GM18499 (cell line): ENCODE data around the gene PPP2R5E.

Experiments used
- ATAC-seq: cut with Tn5 transposase; IDR thresholded peaks from one replicate; pipeline ENCODE4 v1.9.1; 2021; ENCODE audit warnings: moderate number of reproducible peaks; ENCODE audit not compliant: insufficient read depth, unreplicated experiment

Gene PPP2R5E

GRCh38 chr14:63474844-63475243, 68.3 kb downstream of the PPP2R5E start:
- no peak for ATAC-seq

GRCh38 chr14:63474111-63474510, 69.1 kb downstream of the PPP2R5E start:
- ATAC-seq, result no peak

GRCh38 chr14:63472986-63473788, 70.0 kb downstream of the PPP2R5E start:
- no peak for ATAC-seq

- peak; percentile 88 for ATAC-seq
Observed at GRCh38 chr14:63470962-63471793, 72.0 kb downstream of the PPP2R5E start.

DNA sequence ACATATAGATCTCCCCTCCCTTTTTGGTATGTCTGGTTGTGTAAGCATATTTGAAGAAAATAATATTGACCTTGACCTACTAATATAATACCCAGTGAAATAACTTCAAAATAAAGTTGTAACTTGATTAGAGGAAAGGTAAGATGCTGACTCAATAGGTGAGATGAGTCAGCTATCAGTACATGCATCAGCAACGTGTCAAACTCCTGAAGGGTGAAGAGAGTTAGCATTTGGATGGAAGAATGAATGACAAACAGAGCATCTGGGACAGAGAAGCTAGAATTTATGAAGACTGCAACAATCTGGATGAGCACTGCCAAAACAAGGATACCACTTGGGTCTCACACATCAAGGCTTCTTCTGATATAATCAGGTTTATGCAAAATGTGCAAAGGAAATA, 74.9 kb downstream of the PPP2R5E start:
- ATAC-seq, result no peak

- ATAC-seq, result no peak
Observed at GRCh38 chr14:63467440-63468072, 75.6 kb downstream of the PPP2R5E start.

GRCh38 chr14:63465347-63465746, 77.8 kb downstream of the PPP2R5E start:
- no peak for ATAC-seq

DNA sequence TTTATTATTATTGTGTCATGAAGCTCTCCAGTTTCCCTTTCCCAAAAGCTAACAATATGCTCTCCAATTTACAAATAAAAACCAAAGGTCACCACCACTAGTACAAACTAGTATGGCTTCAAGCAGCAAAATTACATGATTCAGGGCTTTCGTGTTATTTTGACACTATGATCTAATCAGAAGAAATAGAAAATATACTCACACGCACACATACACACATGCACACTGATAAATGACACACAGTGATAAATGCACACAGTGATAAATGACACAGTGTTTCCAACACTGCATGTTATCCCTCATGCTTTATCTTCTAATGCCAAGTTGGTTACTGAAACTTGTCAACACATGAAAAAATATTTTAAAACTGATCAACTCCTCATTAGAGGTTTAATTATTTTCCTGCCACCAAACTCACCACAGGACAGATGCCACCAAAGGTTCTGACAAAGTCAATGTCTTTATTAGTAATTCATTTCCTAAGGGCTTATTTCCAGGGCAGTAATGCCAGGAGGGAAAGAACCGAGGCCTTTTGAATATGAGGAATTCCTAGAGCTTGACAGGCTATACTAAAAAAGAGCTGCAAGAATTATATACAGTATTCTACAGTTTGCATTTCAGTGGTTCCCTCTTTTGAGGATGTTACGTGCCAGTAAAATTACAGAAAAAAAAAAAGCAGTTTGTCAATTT, 82.4 kb downstream of the PPP2R5E start:
- no peak for ATAC-seq

DNA sequence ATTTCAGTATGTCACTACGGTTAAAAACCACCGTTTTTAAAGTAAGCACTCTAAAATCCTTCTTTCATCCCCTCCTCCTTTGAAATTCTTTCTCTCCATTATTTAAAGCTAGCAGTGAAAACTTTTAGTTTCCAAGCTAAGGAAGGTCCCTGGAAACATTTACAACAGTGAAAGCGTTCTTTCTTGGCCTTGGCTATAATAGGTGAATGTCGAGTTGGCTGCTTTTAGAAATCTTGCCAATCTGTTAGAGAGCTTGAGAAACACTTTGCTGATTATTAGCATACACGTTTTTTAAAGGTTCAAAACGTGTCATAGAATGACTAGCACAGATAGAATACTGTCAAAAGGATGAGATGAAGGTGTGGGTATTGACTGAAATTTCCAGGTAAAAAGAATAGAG, 83.4 kb downstream of the PPP2R5E start:
- ATAC-seq, result no peak

DNA sequence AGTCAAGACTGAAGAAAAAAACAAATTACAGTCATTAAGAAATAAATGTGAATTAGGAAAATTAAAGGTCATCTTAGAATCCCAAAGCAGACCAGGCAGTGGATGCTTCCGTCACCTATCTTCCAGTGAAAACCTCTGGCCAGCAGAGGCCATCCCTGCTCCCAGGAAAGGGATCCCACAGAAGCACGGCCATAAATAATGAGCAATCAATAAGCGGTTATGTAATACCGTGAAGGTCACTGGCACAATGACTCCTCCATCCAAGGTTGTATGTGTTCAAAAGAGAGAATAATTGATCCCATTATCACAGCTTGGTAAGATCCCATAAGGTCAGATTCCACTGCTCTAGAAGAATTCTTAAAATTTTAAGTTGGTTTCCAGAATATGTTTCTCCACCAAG, 85.7 kb downstream of the PPP2R5E start:
- ATAC-seq, result no peak

DNA sequence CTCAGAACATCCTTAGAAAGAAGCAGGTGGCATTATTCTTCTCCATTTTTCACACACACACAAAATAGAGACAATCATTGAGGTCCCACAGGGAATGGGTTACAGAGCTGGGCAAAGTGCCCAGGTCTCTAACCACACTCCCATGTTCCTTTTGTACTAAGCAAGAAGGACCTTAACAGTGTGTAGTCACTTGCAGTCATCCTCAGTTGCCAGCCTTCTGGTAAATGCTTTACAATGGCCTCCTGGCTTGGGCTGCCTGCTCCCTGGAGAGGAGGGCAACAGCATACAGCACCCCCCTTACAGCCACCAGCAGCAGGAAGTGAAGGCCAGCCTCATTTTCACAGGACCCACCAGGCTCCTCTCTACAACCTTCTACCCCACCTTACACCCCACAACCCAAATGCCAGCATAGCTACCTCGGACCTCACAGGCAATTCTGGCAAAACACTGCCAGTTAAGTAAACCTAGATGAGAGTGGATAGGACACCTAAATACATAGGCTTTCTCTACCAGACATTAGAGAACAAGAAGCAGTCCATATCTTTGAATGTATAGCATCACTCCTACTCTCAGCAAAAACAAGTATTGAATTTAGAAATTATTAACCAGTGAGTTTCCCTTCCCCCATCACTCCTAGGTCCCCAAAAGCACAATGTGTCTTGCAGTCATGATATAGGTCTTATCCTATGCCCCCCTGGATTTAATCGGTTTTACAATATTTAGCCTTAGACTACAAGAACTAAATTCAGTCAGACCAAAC, 88.1 kb downstream of the PPP2R5E start:
- no peak for ATAC-seq

DNA sequence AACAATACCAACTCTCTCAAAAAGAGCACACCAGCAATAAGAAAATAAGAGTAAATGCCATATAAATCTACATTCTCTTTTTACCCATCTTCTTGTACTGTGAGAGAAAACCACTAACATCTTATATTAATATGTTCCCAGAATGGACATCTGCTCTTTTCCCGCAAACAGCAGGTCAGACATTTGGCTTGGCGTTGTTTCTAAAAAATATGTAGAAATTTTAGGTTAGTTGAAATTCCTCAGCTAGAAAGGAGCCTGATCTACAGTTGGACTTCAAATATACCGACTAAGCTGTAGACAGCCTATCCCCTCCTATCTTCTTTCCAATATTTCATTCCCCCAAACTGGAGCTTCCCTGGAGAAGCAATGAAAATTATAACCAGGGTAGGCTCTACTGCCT, 88.7 kb downstream of the PPP2R5E start:
- ATAC-seq, result no peak

GRCh38 chr14:63453443-63453936, 89.7 kb downstream of the PPP2R5E start:
- no peak for ATAC-seq

DNA sequence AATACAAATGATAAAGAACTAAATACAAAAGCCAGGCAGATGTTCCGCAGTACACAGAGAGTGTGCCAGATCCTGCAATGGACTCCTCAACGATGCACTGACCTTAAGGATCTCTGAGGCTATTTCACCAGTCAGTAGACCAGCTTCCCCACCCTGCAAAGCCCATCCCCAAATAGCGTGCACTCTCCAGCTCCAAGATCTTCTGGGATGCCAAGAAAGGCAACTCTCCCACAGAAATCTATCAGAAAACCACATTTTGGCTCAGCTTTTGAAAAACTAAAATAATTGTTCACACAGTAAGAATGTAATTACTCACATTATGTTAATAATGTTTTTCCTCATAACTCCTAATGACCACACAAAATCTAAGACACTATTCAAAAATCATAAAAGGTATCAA, 90.4 kb downstream of the PPP2R5E start:
- no peak for ATAC-seq

DNA sequence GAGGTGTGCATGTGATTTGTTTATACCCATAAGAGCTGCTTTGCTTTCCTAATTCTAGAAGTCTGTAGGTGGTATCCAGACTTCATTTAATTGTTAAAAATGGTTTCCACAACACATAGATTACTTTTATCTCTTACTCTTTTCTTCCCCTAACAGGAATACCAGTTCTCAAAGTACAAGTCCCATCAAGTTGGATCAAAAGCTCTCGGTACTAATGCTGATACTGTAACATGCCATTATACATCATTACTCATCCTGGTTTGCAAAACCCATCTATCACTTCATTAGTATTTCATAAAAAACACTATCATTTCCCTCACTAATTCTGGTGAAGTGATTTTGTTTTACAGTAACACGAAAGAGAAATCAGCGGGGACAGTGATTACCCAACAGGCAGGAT, 94.3 kb downstream of the PPP2R5E start:
- ATAC-seq, result no peak

DNA sequence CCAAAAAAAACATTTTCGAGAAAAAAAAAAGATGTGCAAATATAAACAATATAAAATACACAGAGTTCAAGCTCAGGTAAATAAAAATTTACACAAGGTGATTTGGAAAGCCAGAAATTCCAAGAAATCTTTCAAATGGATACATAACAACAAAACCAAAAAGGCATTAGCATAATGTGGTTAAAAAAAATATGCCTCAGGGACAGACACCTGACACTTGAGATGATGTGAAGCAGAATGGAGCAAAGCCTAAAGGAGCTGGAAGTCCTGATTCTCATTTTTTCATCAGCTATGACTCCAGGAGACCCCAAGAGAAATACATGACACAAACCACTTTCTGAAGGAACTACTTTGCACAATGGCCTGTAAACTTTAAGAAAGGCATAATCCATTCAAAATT, 98.6 kb downstream of the PPP2R5E start:
- no peak for ATAC-seq

- ATAC-seq, result no peak
Observed at GRCh38 chr14:63443988-63444387, 99.2 kb downstream of the PPP2R5E start.

DNA sequence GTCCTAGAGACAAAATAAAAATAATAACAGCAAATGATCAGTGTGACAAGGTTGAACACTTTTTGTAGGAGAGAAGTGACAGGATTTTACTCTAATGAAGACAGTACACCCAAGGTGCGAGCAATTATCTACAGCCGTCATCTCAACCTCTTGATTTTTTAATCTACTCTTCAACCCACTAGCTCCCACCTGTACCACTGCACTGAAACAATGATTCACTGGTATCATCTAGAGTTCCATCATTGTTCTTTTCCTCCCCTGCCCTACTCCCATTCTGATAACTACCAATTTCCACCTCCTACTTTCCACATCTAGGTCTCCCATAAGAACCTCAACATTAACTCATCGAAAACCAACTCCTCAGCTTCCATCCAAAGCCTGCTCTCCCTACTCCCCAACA, 99.8 kb downstream of the PPP2R5E start:
- ATAC-seq, result no peak

GRCh38 chr14:63438065-63438757, 105.0 kb downstream of the PPP2R5E start:
- ATAC-seq, result no peak
